ENCODE data around the gene B2M. TPM values are rescaled to one million over a fixed set of nuclear protein-coding genes. Genes with fewer than 3 reads are reported as not detected.
A peak's percentile ranks its signal among the peaks of the same experiment; 100 is the strongest.

Gene B2M
- total and polyA plus RNA-seq, 2 experiments from 2014 or later, result 167 to 180 TPM

DNA sequence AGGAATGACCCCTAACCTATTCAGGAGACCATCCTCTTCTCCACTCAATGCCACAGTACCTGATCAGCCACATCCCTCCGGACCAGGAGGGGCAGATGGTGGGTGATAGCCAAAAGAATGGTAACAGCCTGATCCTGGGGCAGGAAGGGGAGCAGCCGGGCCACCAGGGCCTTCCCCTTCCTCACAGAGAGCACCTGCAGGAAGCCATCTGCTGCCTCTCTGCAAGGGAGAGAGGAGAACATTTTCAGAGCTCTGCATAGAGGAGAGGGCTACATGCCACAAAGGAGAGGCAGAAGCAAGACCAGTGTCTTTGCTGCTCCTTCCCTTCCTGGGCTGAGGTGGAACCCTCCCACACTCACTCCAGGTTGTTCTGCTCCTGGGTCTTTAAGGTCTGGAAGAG is 42.4 kb upstream of the B2M start (continued):
- TF ChIP-seq, protein P1, sequence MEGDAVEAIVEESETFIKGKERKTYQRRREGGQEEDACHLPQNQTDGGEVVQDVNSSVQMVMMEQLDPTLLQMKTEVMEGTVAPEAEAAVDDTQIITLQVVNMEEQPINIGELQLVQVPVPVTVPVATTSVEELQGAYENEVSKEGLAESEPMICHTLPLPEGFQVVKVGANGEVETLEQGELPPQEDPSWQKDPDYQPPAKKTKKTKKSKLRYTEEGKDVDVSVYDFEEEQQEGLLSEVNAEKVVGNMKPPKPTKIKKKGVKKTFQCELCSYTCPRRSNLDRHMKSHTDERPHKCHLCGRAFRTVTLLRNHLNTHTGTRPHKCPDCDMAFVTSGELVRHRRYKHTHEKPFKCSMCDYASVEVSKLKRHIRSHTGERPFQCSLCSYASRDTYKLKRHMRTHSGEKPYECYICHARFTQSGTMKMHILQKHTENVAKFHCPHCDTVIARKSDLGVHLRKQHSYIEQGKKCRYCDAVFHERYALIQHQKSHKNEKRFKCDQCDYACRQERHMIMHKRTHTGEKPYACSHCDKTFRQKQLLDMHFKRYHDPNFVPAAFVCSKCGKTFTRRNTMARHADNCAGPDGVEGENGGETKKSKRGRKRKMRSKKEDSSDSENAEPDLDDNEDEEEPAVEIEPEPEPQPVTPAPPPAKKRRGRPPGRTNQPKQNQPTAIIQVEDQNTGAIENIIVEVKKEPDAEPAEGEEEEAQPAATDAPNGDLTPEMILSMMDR (conservative IDR thresholded peaks at IDR 0.05; ENCODE audit: low read depth in 2 of 2), result no peak

DNA sequence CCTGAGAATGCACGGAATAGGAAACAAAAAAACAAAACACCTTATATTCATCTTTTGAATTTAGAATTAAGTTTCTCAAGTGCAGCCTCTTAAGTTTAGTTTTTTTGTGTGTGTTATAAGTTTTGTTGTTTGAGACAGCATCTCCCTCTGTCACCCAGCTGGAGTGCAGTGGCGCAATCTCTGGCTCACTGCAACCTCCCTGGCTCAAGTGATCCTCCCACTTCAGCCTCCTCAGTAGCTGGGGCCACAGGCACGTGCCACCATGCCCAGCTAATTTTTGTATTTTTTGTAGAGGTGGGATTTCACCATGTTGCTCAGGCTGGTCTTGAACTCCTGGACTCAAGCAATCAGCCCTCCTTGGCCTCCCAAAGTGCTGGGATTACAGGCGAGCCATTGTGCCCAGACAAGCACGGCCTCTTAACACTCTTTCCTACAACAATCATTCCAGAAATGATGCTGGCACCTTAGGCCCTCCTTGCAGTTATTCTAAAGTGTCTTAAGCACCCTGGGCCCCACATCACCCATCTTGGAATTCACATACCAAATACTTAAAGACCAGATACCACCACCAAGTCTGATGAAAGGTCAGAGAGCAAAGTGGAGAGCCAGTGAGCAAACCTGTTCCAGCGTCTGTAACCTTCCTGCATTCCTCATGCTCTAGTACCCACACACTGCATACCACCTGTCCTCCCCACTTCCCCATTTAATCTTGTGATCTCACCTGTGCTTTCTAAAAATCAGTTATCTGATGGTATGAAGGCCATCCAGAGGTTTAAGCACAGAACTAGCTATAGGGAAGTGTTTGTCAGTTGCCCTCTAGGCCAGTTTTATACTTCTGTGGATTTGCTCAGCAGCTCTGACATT is 41.0 kb upstream of the B2M start:
- no peak overlapping the region for H3K27ac ChIP-seq (ENCODE audit: low read depth)
- H3F3A ChIP-seq (replicated peaks; ENCODE audit: low read depth), result no peaks in the 10 kb centered on the region
- no peaks in the 10 kb centered on the region for H3K36me3 Mint-ChIP-seq (ENCODE audit: low read depth)
- no peaks in the 10 kb centered on the region for H3K79me2 ChIP-seq (replicated peaks; ENCODE audit: insufficient read depth)
- DNase-seq (ENCODE audit: low spot score), result no peak
- no peak overlapping the region for H3K4me2 ChIP-seq
- no peak for ATAC-seq
- H3K4me1 ChIP-seq (ENCODE audit: insufficient read depth), result no peaks in the 10 kb centered on the region
- TF ChIP-seq EZH2phosphoT487 (IDR thresholded peaks at IDR 0.05; ENCODE audit: unreplicated experiment) (no peak), EZH2 (IDR thresholded peaks at IDR 0.05; ENCODE audit: low read depth, unreplicated experiment) (no peak), ZNF331 (CRISPR knock-in tag; IDR thresholded peaks at IDR 0.05; ENCODE audit: low read depth) (no peak)
- no peak overlapping the region for H3K4me3 ChIP-seq
- H3K27me3 ChIP-seq (ENCODE audit: insufficient read depth), result no peaks in the 10 kb centered on the region
- H3K9me3 Mint-ChIP-seq, result no peaks in the 10 kb centered on the region
- H3K27ac Mint-ChIP-seq, result no peak overlapping the region
- H3K4me1 Mint-ChIP-seq, result peaks cover 9% of the 10 kb centered on the region; the same call in 2 of the 3 replicates
- no peak overlapping the region for H3K4me3 Mint-ChIP-seq
- no peaks in the 10 kb centered on the region for H3K9me2 ChIP-seq (ENCODE audit: insufficient read depth)
- H3K27me3 Mint-ChIP-seq (ENCODE audit: insufficient read depth, low read depth, poor library complexity), result peaks cover 3% of the 10 kb centered on the region
- 0 out of 2 replicates have a peak overlapping the region, but pooled peaks have one; percentile 34 for H2AFZ ChIP-seq
- H3K36me3 ChIP-seq (ENCODE audit: insufficient read depth), result no peaks in the 10 kb centered on the region
- H4K20me1 ChIP-seq (replicated peaks; ENCODE audit: insufficient read depth), result no peaks in the 10 kb centered on the region

DNA sequence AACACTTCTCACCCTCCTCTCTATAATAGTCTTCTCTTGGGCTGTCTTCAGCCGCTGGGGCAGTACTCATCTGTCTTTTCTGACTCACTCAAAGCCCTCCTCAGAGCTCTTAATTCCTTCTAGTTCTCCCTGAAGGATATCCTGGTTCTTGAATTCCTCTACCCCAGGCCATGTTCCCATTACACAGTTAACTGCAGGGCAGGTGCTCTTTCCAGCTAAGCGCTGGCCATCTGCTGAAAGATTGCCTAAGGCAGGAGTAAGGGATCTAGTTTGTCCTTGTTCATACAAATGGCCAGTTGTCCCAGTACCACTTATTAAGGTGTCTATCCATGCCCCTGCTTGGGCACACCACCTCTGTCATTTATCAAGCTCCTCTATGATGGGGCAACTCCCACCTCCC is 37.7 kb upstream of the B2M start:
- DNase-seq (ENCODE audit: low spot score) (no peak), ATAC-seq (no peak)
- no peak overlapping the region for H3K4me3 ChIP-seq
- Mint-ChIP-seq H3K4me1 (no peaks in the 10 kb centered on the region; the same call in 2 of the 3 replicates), H3K4me3 (no peak overlapping the region), H3K36me3 (ENCODE audit: low read depth) (no peaks in the 10 kb centered on the region), H3K27me3 (ENCODE audit: insufficient read depth, low read depth, poor library complexity) (peaks cover 5% of the 10 kb centered on the region), H3K27ac (no peak overlapping the region), H3K9me3 (no peaks in the 10 kb centered on the region)
- no peak overlapping the region for H3K27ac ChIP-seq (ENCODE audit: low read depth)
- 0 out of 2 replicates have a peak, but pooled peaks cover 2% of the 10 kb centered on the region for H3K9me2 ChIP-seq (ENCODE audit: insufficient read depth)
- no peaks in the 10 kb centered on the region for H3K27me3 ChIP-seq (ENCODE audit: insufficient read depth)
- no peak overlapping the region for H2AFZ ChIP-seq
- 0 out of 2 replicates have a peak, but pooled peaks cover 4% of the 10 kb centered on the region for H3K4me1 ChIP-seq (ENCODE audit: insufficient read depth)
- no peak overlapping the region for H3K4me2 ChIP-seq
- no peaks in the 10 kb centered on the region for H3F3A ChIP-seq (replicated peaks; ENCODE audit: low read depth)
- no peaks in the 10 kb centered on the region for H4K20me1 ChIP-seq (replicated peaks; ENCODE audit: insufficient read depth)
- no peaks in the 10 kb centered on the region for H3K79me2 ChIP-seq (replicated peaks; ENCODE audit: insufficient read depth)
- H3K36me3 ChIP-seq (ENCODE audit: insufficient read depth), result no peaks in the 10 kb centered on the region
- TF ChIP-seq, protein P2, sequence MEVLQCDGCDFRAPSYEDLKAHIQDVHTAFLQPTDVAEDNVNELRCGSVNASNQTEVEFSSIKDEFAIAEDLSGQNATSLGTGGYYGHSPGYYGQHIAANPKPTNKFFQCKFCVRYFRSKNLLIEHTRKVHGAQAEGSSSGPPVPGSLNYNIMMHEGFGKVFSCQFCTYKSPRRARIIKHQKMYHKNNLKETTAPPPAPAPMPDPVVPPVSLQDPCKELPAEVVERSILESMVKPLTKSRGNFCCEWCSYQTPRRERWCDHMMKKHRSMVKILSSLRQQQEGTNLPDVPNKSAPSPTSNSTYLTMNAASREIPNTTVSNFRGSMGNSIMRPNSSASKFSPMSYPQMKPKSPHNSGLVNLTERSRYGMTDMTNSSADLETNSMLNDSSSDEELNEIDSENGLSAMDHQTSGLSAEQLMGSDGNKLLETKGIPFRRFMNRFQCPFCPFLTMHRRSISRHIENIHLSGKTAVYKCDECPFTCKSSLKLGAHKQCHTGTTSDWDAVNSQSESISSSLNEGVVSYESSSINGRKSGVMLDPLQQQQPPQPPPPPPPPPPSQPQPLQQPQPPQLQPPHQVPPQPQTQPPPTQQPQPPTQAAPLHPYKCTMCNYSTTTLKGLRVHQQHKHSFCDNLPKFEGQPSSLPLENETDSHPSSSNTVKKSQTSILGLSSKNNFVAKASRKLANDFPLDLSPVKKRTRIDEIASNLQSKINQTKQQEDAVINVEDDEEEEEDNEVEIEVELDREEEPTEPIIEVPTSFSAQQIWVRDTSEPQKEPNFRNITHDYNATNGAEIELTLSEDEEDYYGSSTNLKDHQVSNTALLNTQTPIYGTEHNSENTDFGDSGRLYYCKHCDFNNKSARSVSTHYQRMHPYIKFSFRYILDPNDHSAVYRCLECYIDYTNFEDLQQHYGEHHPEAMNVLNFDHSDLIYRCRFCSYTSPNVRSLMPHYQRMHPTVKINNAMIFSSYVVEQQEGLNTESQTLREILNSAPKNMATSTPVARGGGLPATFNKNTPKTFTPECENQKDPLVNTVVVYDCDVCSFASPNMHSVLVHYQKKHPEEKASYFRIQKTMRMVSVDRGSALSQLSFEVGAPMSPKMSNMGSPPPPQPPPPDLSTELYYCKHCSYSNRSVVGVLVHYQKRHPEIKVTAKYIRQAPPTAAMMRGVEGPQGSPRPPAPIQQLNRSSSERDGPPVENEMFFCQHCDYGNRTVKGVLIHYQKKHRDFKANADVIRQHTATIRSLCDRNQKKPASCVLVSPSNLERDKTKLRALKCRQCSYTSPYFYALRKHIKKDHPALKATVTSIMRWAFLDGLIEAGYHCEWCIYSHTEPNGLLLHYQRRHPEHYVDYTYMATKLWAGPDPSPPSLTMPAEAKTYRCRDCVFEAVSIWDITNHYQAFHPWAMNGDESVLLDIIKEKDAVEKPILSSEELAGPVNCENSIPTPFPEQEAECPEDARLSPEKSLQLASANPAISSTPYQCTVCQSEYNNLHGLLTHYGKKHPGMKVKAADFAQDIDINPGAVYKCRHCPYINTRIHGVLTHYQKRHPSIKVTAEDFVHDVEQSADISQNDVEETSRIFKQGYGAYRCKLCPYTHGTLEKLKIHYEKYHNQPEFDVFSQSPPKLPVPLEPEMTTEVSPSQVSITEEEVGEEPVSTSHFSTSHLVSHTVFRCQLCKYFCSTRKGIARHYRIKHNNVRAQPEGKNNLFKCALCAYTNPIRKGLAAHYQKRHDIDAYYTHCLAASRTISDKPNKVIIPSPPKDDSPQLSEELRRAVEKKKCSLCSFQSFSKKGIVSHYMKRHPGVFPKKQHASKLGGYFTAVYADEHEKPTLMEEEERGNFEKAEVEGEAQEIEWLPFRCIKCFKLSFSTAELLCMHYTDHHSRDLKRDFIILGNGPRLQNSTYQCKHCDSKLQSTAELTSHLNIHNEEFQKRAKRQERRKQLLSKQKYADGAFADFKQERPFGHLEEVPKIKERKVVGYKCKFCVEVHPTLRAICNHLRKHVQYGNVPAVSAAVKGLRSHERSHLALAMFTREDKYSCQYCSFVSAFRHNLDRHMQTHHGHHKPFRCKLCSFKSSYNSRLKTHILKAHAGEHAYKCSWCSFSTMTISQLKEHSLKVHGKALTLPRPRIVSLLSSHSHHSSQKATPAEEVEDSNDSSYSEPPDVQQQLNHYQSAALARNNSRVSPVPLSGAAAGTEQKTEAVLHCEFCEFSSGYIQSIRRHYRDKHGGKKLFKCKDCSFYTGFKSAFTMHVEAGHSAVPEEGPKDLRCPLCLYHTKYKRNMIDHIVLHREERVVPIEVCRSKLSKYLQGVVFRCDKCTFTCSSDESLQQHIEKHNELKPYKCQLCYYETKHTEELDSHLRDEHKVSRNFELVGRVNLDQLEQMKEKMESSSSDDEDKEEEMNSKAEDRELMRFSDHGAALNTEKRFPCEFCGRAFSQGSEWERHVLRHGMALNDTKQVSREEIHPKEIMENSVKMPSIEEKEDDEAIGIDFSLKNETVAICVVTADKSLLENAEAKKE (CRISPR knock-in tag; IDR thresholded peaks at IDR 0.05), result no peak
- TF ChIP-seq, protein P3, sequence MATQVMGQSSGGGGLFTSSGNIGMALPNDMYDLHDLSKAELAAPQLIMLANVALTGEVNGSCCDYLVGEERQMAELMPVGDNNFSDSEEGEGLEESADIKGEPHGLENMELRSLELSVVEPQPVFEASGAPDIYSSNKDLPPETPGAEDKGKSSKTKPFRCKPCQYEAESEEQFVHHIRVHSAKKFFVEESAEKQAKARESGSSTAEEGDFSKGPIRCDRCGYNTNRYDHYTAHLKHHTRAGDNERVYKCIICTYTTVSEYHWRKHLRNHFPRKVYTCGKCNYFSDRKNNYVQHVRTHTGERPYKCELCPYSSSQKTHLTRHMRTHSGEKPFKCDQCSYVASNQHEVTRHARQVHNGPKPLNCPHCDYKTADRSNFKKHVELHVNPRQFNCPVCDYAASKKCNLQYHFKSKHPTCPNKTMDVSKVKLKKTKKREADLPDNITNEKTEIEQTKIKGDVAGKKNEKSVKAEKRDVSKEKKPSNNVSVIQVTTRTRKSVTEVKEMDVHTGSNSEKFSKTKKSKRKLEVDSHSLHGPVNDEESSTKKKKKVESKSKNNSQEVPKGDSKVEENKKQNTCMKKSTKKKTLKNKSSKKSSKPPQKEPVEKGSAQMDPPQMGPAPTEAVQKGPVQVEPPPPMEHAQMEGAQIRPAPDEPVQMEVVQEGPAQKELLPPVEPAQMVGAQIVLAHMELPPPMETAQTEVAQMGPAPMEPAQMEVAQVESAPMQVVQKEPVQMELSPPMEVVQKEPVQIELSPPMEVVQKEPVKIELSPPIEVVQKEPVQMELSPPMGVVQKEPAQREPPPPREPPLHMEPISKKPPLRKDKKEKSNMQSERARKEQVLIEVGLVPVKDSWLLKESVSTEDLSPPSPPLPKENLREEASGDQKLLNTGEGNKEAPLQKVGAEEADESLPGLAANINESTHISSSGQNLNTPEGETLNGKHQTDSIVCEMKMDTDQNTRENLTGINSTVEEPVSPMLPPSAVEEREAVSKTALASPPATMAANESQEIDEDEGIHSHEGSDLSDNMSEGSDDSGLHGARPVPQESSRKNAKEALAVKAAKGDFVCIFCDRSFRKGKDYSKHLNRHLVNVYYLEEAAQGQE (IDR thresholded peaks at IDR 0.05; ENCODE audit: unreplicated experiment), result no peak
- TF ChIP-seq EZH2 (IDR thresholded peaks at IDR 0.05; ENCODE audit: low read depth, unreplicated experiment), result no peak
